HCT116 (cell line): ENCODE data around the gene INIP. TPM values are rescaled to one million over a fixed set of nuclear protein-coding genes. Genes with fewer than 3 reads are reported as not detected.

Experiments
- ATAC-seq: fragments of 200-7000 bp; cut with Tn5 transposase; 2 replicates; pipeline ENCODE4 v1.9.1; 2020; ENCODE audit warnings: mild to moderate bottlenecking, moderate library complexity
- BruUV-seq: library from RNA; stranded (reverse); fragments of 400-500 nt; replicated peaks from 2 replicates; lab custom pipeline; 2021; lab: Mats Ljungman, UMichigan
- CTCF ChIA-PET: fragments of 300-600 bp; sonication (Branson Sonifier 250); formaldehyde crosslinking; loops from one replicate; lab custom pipeline; 2021; ENCODE audit warnings: antibody characterized with exemption; lab: Charles Lee
- POLR2A ChIA-PET: fragments of 300-600, 350-600 bp; sonication (Branson Sonifier 250); formaldehyde crosslinking; loops from one replicate; lab custom pipeline; 2021; ENCODE audit warnings: antibody characterized with exemption; lab: Charles Lee
- RAD21 ChIA-PET, 2 experiments: fragments of 300-600 bp; sonication (Branson Sonifier 250); formaldehyde crosslinking; loops; one replicate each; lab custom pipeline; 2023; ENCODE audit warnings: low total read pairs in 2 of 2; ENCODE audit not compliant: uncharacterized antibody in 2 of 2, unreplicated experiment in 2 of 2, low non-redundant PET in 1 of 2; lab: Charles Lee
- DNase-seq: peaks from one replicate; pipeline ENCODE4 v3.0.0-alpha.2; 2010; ENCODE audit warnings: low read depth, low spot score
- H2AFZ ChIP-seq: fragments of 200-600 bp; shearing (Covaris generic), sonication (generic); 2 replicates; pipeline ENCODE4 v1.6.1; 2017; ENCODE audit warnings: low read depth, mixed run types, mixed read lengths, antibody characterized with exemption, low read length; ENCODE audit not compliant: poor library complexity, severe bottlenecking
- H3K27ac ChIP-seq: 2 replicates; pipeline ENCODE4 v1.5.1; 2012; ENCODE audit warnings: low read depth, low read length
- H3K27me3 ChIP-seq: fragments of 200-600 bp; sonication (generic); 2 replicates; pipeline ENCODE4 v1.6.1; 2016; ENCODE audit warnings: mixed run types, low read length, mixed read lengths; ENCODE audit not compliant: insufficient read depth
- H3K36me3 ChIP-seq, 2 experiments: fragments of 200-500 bp in 1 of 2; fragments of 200-600 bp in 1 of 2; sonication (Bioruptor generic) in 1 of 2; sonication (generic) in 1 of 2; 2 replicates each; pipeline versions ENCODE4 v1.5.1 to v1.6.1; 2014 to 2016; ENCODE audit warnings: low read length in 2 of 2, inconsistent platforms in 1 of 2, mixed read lengths in 1 of 2, mixed run types in 1 of 2; ENCODE audit not compliant: insufficient read depth in 2 of 2, control insufficient read depth in 1 of 2
- H3K4me1 ChIP-seq, 2 experiments: fragments of 200-600 bp in 1 of 2; sonication (generic) in 1 of 2; 2 replicates each; pipeline versions ENCODE4 v1.5.1 to v1.6.1; 2012 to 2017; ENCODE audit warnings: low read length in 2 of 2, inconsistent platforms in 1 of 2, mild to moderate bottlenecking in 1 of 2, mixed read lengths in 1 of 2, mixed run types in 1 of 2, moderate library complexity in 1 of 2; ENCODE audit not compliant: insufficient read depth in 2 of 2, control insufficient read depth in 1 of 2
- H3K4me2 ChIP-seq: fragments of 200-600 bp; sonication (generic); 2 replicates; pipeline ENCODE4 v1.6.1; 2017; ENCODE audit warnings: mixed run types, low read length, mixed read lengths
- H3K4me3 ChIP-seq, 2 experiments: fragments of 200-600 bp in 1 of 2; sonication (generic) in 1 of 2; replicated peaks in 1 of 2; 2 replicates each; pipeline ENCODE4 v1.5.1; 2011 to 2016; ENCODE audit warnings: low read length in 2 of 2, control low read depth in 1 of 2, low read depth in 1 of 2, mild to moderate bottlenecking in 1 of 2, mixed read lengths in 1 of 2, mixed run types in 1 of 2
- H3K79me2 ChIP-seq: fragments of 200-600 bp; sonication (generic); 2 replicates; pipeline ENCODE4 v1.6.1; 2017; ENCODE audit warnings: mild to moderate bottlenecking, mixed run types, low read length, moderate library complexity, mixed read lengths; ENCODE audit not compliant: insufficient read depth
- H3K9ac ChIP-seq: fragments of 200-600 bp; sonication (generic); 2 replicates; pipeline ENCODE4 v1.6.1; 2016; ENCODE audit warnings: low read length, mixed read lengths
- H3K9me2 ChIP-seq: fragments of 200-600 bp; sonication (generic), shearing (Covaris generic); 2 replicates; pipeline ENCODE4 v1.6.1; 2017; ENCODE audit warnings: mixed run types, mild to moderate bottlenecking, moderate library complexity; ENCODE audit not compliant: insufficient read depth
- H3K9me3 ChIP-seq, 2 experiments: fragments of 200-500 bp in 1 of 2; fragments of 200-600 bp in 1 of 2; sonication (Bioruptor generic) in 1 of 2; sonication (generic) in 1 of 2; 2 replicates each; pipeline ENCODE4 v1.6.1; 2014 to 2017; ENCODE audit warnings: low read length in 2 of 2, mixed read lengths in 2 of 2, inconsistent platforms in 1 of 2, low read depth in 1 of 2, mild to moderate bottlenecking in 1 of 2, mixed run types in 1 of 2, moderate library complexity in 1 of 2; ENCODE audit not compliant: control insufficient read depth in 1 of 2, insufficient read depth in 1 of 2
- H4K20me1 ChIP-seq: fragments of 200-600 bp; sonication (generic), shearing (Covaris generic); 2 replicates; pipeline ENCODE4 v1.6.1; 2017; ENCODE audit warnings: mixed run types, mild to moderate bottlenecking, moderate library complexity; ENCODE audit not compliant: insufficient read depth
- CEBPB ChIP-seq: IDR thresholded peaks from 2 replicates; pipeline ENCODE4 v1.6.1; 2012; ENCODE audit warnings: low read depth
- CTCF ChIP-seq, 3 experiments: fragments of 200-600 bp in 1 of 3; sonication (generic) in 1 of 3; IDR thresholded peaks in 2 of 3; conservative IDR thresholded peaks in 1 of 3; 2 replicates each; pipeline ENCODE4 v1.5.1; 2012 to 2017; ENCODE audit warnings: low read depth in 2 of 3, low read length in 2 of 3, antibody characterized with exemption in 1 of 3, borderline replicate concordance in 1 of 3, control low read depth in 1 of 3, mild to moderate bottlenecking in 1 of 3, mixed read lengths in 1 of 3, mixed run types in 1 of 3, moderate library complexity in 1 of 3; ENCODE audit not compliant: insufficient read depth in 1 of 3
- EGR1 ChIP-seq: IDR thresholded peaks from 2 replicates; pipeline ENCODE4 v1.6.1; 2012; ENCODE audit warnings: low read depth
- EZH2phosphoT487 ChIP-seq: fragments of 200-600 bp; IDR thresholded peaks from 2 replicates; pipeline ENCODE4 v1.6.1; 2018; ENCODE audit warnings: antibody characterized with exemption, borderline replicate concordance
- JUND ChIP-seq: IDR thresholded peaks from 2 replicates; pipeline ENCODE4 v1.6.1; 2012
- POLR2A ChIP-seq: IDR thresholded peaks from 2 replicates; pipeline ENCODE4 v1.7.0; 2011; ENCODE audit warnings: borderline replicate concordance; ENCODE audit not compliant: insufficient read depth, insufficient read length; ENCODE audit errors: extremely low read depth
- POLR2AphosphoS5 ChIP-seq: IDR thresholded peaks from 2 replicates; pipeline ENCODE4 v1.6.1; 2011; ENCODE audit warnings: mild to moderate bottlenecking, low read depth, low read length, moderate library complexity
- SRF ChIP-seq: IDR thresholded peaks from 2 replicates; pipeline ENCODE4 v1.6.1; 2012; ENCODE audit warnings: low read depth
- TCF7L2 ChIP-seq: IDR thresholded peaks from 2 replicates; pipeline ENCODE4 v1.7.0; 2011; ENCODE audit warnings: borderline replicate concordance, inconsistent platforms; ENCODE audit not compliant: insufficient read depth, insufficient read length; ENCODE audit errors: extremely low read depth
- YY1 ChIP-seq: IDR thresholded peaks from 2 replicates; pipeline ENCODE4 v1.6.1; 2011; ENCODE audit warnings: low read length, low read depth, moderate library complexity, mild to moderate bottlenecking; ENCODE audit not compliant: insufficient replicate concordance; ENCODE audit errors: extremely low read depth
- ZBTB33 ChIP-seq: IDR thresholded peaks from 2 replicates; pipeline ENCODE4 v1.6.1; 2011; ENCODE audit warnings: mild to moderate bottlenecking, low read length, moderate library complexity; ENCODE audit not compliant: insufficient replicate concordance; ENCODE audit errors: extremely low read depth
- intact Hi-C: fragments of 100-400 bp; cut with micrococcal nuclease; formaldehyde crosslinking; loops from 2 replicates; pipeline ENCODE4 v1.10.0; 2022
- total RNA-seq: library from RNA; stranded (reverse); gene quantifications from one replicate; pipeline ENCODE4 v1.2.1, GENCODE V29; 2021; ENCODE audit not compliant: unreplicated experiment

Gene INIP
- total RNA-seq, 1 experiment from 2014 or later = 28.9 TPM

- Histone ChIP-seq H3K36me3 (no peaks in the 10 kb centered on the region), H3K9me2 (no peaks in the 10 kb centered on the region), H3K27me3 (no peaks in the 10 kb centered on the region), H3K4me1 (no peaks in the 10 kb centered on the region), H3K27ac (no peak overlapping the region), H4K20me1 (no peaks in the 10 kb centered on the region), H2AFZ (no peak overlapping the region), H3K9me3 (no peaks in the 10 kb centered on the region), H3K4me2 (no peak overlapping the region), H3K9ac (no peak overlapping the region), H3K79me2 (no peaks in the 10 kb centered on the region), H3K4me3 (no peak overlapping the region)
- ChIA-PET POLR2A (no interaction called here), CTCF (no interaction called here), RAD21 (no interaction called here)
- ATAC-seq (no peak), DNase-seq (no peak)
- intact Hi-C loops = no loop called here
- BruUV-seq = no TSS peak
- no peak for TF ChIP-seq EGR1
- no peak for TF ChIP-seq JUND
- TF ChIP-seq YY1 = no peak
- TF ChIP-seq ZBTB33 = no peak
- no peak for TF ChIP-seq SRF
- no peak for TF ChIP-seq POLR2A
- no peak for TF ChIP-seq POLR2AphosphoS5
- TF ChIP-seq EZH2phosphoT487 = no peak
- no peak for TF ChIP-seq CEBPB
- TF ChIP-seq CTCF (IDR thresholded peaks at IDR 0.05 in 2 of 3, conservative IDR thresholded peaks at IDR 0.05 in 1 of 3; ENCODE audit: borderline replicate concordance in 1 of 3, insufficient read depth in 1 of 3, low read depth in 2 of 3, low read length in 2 of 3) = no peak
- no peak for TF ChIP-seq TCF7L2
Observed at GRCh38 chr9:112654282-112654681, 63.6 kb downstream of the INIP start.
